GM12874 (cell line): ENCODE results near the gene MAML3.

Experiments used
- CTCF ChIP-seq: IDR thresholded peaks from 2 replicates; pipeline ENCODE4 v1.5.1; 2011; ENCODE audit warnings: low read depth, mild to moderate bottlenecking, control low read depth, low read length, moderate library complexity; ENCODE audit not compliant: insufficient read depth

MAML3 gene

GRCh38 chr4:139987502-139987850 lies 166.5 kb downstream of the MAML3 start:
- TF ChIP-seq CTCF: no peak

GRCh38 chr4:139986689-139987501 lies 167.1 kb downstream of the MAML3 start:
- no peak for TF ChIP-seq CTCF

GRCh38 chr4:139986106-139986505 lies 167.9 kb downstream of the MAML3 start:
- TF ChIP-seq CTCF: no peak

- TF ChIP-seq CTCF: no peak
These were observed 168.6 kb downstream of the MAML3 start for GRCh38 chr4:139985401-139985800.

- TF ChIP-seq CTCF: no peak
These were observed 169.5 kb downstream of the MAML3 start for GRCh38 chr4:139984471-139984870.

GRCh38 chr4:139978692-139979091 lies 175.3 kb downstream of the MAML3 start:
- TF ChIP-seq CTCF: no peak

GRCh38 chr4:139977838-139978609 lies 176.0 kb downstream of the MAML3 start:
- no peak for TF ChIP-seq CTCF
